ENCODE measurements around the gene SEC63. TPM values are rescaled to one million over a fixed set of nuclear protein-coding genes. Genes with fewer than 3 reads are reported as not detected.

The SEC63 gene
- total RNA-seq, 1 experiment from 2014 or later = 97.6 TPM

DNA sequence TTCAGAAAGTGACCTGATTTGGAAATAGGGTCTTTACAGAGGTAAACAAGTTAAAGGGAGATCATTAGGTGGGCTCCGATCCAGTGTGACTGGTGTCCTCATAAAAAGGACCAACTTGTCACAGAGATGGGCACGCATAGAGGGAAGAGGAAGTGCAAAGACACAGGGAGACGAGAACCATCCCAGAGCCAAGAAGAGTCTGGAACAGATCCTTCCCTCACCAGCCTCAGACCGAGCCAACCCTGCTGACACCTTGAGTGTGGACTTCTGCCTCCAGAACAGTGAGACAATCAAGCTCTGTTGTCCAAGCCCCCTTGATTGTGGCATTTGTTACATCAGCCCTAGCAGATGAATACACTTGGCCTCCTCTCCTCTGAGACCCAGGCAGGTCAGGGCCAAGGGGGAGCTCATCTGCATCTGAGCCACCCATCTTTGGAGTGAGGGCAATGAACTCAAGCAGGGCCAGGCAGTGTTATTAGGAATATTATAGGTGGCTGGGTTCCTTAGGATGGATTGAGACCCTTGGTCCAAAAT lies 111.7 kb downstream of the SEC63 start (continued):
- no peak for TF ChIP-seq ZNF281 (CRISPR knock-in tag; IDR thresholded peaks at IDR 0.05)
- no peak for TF ChIP-seq ZNF396 (CRISPR knock-in tag; IDR thresholded peaks at IDR 0.05; ENCODE audit: borderline replicate concordance)
- no peak for TF ChIP-seq AFF4 (CRISPR knock-in tag; IDR thresholded peaks at IDR 0.05; ENCODE audit: borderline replicate concordance)

DNA sequence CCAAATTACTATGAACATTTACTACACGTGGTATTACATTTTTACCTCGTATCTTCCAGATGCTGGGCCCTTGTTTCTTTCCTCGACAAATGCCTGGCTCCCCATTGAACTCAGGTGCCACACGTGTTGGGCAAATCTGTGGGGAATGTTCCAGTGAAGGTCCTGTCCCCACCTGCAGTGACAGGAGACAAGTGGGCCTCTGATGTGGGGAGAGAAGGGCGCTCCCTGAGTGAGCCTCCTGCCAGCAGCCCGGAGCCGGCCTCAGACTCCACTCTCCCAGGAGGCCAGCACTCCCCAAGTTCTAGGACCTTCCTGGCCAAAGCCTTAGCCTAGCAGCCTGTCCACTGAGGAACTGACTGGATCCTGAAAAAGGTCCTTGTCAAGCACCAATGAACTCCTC lies 112.2 kb downstream of the SEC63 start:
- POLR2A ChIA-PET = no interaction called here
- Mint-ChIP-seq H3K27me3 (ENCODE audit: low read depth) (peaks cover 23% of the 10 kb centered on the region), H3K9me3 (no peaks in the 10 kb centered on the region), H3K27ac (no peak overlapping the region), H3K4me1 (peaks cover 11% of the 10 kb centered on the region), H3K36me3 (no peaks in the 10 kb centered on the region), H3K4me3 (no peak overlapping the region)
- TF ChIP-seq GTF2I (CRISPR knock-in tag; conservative IDR thresholded peaks at IDR 0.05) = no peak
- no peak for TF ChIP-seq NR3C1 (CRISPR knock-in tag; conservative IDR thresholded peaks at IDR 0.05; ENCODE audit: low read depth)
- no peak for TF ChIP-seq ETV6 (CRISPR knock-in tag; IDR thresholded peaks at IDR 0.05)
- no peak for TF ChIP-seq JAZF1 (CRISPR knock-in tag; IDR thresholded peaks at IDR 0.05)
- no peak for TF ChIP-seq RORB (CRISPR knock-in tag; IDR thresholded peaks at IDR 0.05)
- TF ChIP-seq NFE2L1 (CRISPR knock-in tag; IDR thresholded peaks at IDR 0.05) = no peak
- TF ChIP-seq SMAD3 (CRISPR knock-in tag; IDR thresholded peaks at IDR 0.05; ENCODE audit: borderline replicate concordance) = no peak
- TF ChIP-seq, protein P1, sequence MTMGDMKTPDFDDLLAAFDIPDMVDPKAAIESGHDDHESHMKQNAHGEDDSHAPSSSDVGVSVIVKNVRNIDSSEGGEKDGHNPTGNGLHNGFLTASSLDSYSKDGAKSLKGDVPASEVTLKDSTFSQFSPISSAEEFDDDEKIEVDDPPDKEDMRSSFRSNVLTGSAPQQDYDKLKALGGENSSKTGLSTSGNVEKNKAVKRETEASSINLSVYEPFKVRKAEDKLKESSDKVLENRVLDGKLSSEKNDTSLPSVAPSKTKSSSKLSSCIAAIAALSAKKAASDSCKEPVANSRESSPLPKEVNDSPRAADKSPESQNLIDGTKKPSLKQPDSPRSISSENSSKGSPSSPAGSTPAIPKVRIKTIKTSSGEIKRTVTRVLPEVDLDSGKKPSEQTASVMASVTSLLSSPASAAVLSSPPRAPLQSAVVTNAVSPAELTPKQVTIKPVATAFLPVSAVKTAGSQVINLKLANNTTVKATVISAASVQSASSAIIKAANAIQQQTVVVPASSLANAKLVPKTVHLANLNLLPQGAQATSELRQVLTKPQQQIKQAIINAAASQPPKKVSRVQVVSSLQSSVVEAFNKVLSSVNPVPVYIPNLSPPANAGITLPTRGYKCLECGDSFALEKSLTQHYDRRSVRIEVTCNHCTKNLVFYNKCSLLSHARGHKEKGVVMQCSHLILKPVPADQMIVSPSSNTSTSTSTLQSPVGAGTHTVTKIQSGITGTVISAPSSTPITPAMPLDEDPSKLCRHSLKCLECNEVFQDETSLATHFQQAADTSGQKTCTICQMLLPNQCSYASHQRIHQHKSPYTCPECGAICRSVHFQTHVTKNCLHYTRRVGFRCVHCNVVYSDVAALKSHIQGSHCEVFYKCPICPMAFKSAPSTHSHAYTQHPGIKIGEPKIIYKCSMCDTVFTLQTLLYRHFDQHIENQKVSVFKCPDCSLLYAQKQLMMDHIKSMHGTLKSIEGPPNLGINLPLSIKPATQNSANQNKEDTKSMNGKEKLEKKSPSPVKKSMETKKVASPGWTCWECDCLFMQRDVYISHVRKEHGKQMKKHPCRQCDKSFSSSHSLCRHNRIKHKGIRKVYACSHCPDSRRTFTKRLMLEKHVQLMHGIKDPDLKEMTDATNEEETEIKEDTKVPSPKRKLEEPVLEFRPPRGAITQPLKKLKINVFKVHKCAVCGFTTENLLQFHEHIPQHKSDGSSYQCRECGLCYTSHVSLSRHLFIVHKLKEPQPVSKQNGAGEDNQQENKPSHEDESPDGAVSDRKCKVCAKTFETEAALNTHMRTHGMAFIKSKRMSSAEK (CRISPR knock-in tag; IDR thresholded peaks at IDR 0.05; ENCODE audit: borderline replicate concordance) = no peak
- no peak for TF ChIP-seq AFF4 (CRISPR knock-in tag; IDR thresholded peaks at IDR 0.05; ENCODE audit: borderline replicate concordance)
- no peak for TF ChIP-seq ZNF416 (CRISPR knock-in tag; IDR thresholded peaks at IDR 0.05)
- CTCF ChIA-PET = interaction anchor here (1.0 to 3.2 kb wide), 2 partner anchors 21 to 42 kb away, joined by 3 to 21 read pairs; no protein-coding TSS in a partner anchor
- DNase-seq (ENCODE audit: low spot score) = no peak
- no peak for ATAC-seq
